HG03135 (cell line): ENCODE results near the gene AGBL1.

Experiments
- ATAC-seq: cut with Tn5 transposase; IDR thresholded peaks from one replicate; pipeline ENCODE4 v1.9.1; 2021; ENCODE audit warnings: mild to moderate bottlenecking, moderate library complexity; ENCODE audit not compliant: unreplicated experiment

Gene AGBL1

GRCh38 chr15:86691091-86691663, 611.5 kb downstream of the AGBL1 start:
- ATAC-seq = no peak

- ATAC-seq = no peak
Observed at GRCh38 chr15:86700864-86701610, 621.4 kb downstream of the AGBL1 start.

GRCh38 chr15:86701611-86701963, 621.9 kb downstream of the AGBL1 start:
- ATAC-seq = no peak

GRCh38 chr15:86706813-86707212, 627.1 kb downstream of the AGBL1 start:
- ATAC-seq = no peak

GRCh38 chr15:86711476-86711875, 631.8 kb downstream of the AGBL1 start:
- ATAC-seq = no peak

GRCh38 chr15:86714241-86714640, 634.6 kb downstream of the AGBL1 start:
- no peak for ATAC-seq

- ATAC-seq = no peak
Observed at GRCh38 chr15:86725628-86726027, 646.0 kb downstream of the AGBL1 start.

GRCh38 chr15:86735247-86736040, 655.8 kb downstream of the AGBL1 start:
- no peak for ATAC-seq

GRCh38 chr15:86741917-86742316, 662.2 kb downstream of the AGBL1 start:
- no peak for ATAC-seq

GRCh38 chr15:86743283-86743903, 663.7 kb downstream of the AGBL1 start:
- ATAC-seq = no peak

- no peak for ATAC-seq
Observed at GRCh38 chr15:86744198-86744780, 664.6 kb downstream of the AGBL1 start.

- no peak for ATAC-seq
Observed at GRCh38 chr15:86751116-86751515, 671.4 kb downstream of the AGBL1 start.

GRCh38 chr15:86754846-86755245, 675.2 kb downstream of the AGBL1 start:
- ATAC-seq = no peak

- ATAC-seq = no peak
Observed at GRCh38 chr15:86756688-86757087, 677.0 kb downstream of the AGBL1 start.

- no peak for ATAC-seq
Observed at GRCh38 chr15:86759800-86760523, 680.3 kb downstream of the AGBL1 start.

- no peak for ATAC-seq
Observed at GRCh38 chr15:86762874-86763273, 683.2 kb downstream of the AGBL1 start.

- ATAC-seq = no peak
Observed at GRCh38 chr15:86764021-86764420, 684.4 kb downstream of the AGBL1 start.

- ATAC-seq = no peak
Observed at GRCh38 chr15:86765281-86765680, 685.6 kb downstream of the AGBL1 start.

GRCh38 chr15:86772369-86773059, 692.8 kb downstream of the AGBL1 start:
- ATAC-seq = no peak

- ATAC-seq = no peak
Observed at GRCh38 chr15:86773736-86774135, 694.1 kb downstream of the AGBL1 start.
